ENCODE measurements around the gene C19orf85.
"Not testable (repeated sequence)": the region's sequence is repeated elsewhere in the genome, so short reads cannot be mapped to it uniquely, and the experiment has no call there.

C19orf85 gene

GRCh38 chr19:55457683-55458457, 6.7 kb downstream of the C19orf85 start:
- no peak for DNase-seq (ENCODE audit: low spot score)

- no peak for DNase-seq (ENCODE audit: low spot score)
Measured at GRCh38 chr19:55456347-55456746, 8.2 kb downstream of the C19orf85 start.

- no peak for DNase-seq (ENCODE audit: low spot score)
Measured at GRCh38 chr19:55455576-55456235, 8.8 kb downstream of the C19orf85 start.

GRCh38 chr19:55454787-55455243, 9.7 kb downstream of the C19orf85 start:
- DNase-seq (ENCODE audit: low spot score): peak; percentile 75

- DNase-seq (ENCODE audit: low spot score): no peak
Measured at GRCh38 chr19:55453511-55454260, 10.9 kb downstream of the C19orf85 start.

- DNase-seq (ENCODE audit: low spot score): peak; percentile 97
Measured at GRCh38 chr19:55452749-55453346, 11.7 kb downstream of the C19orf85 start.

GRCh38 chr19:55451965-55452748, 12.4 kb downstream of the C19orf85 start:
- peak; percentile 72 for DNase-seq (ENCODE audit: low spot score)

GRCh38 chr19:55451163-55451964, 13.2 kb downstream of the C19orf85 start:
- no peak for DNase-seq (ENCODE audit: low spot score)

GRCh38 chr19:55449469-55449868, 15.1 kb downstream of the C19orf85 start:
- DNase-seq (ENCODE audit: low spot score): no peak

- not testable (repeated sequence) for DNase-seq (ENCODE audit: low spot score)
Measured at GRCh38 chr19:55448175-55448490, 16.4 kb downstream of the C19orf85 start.

- DNase-seq (ENCODE audit: low spot score): no peak
Measured at GRCh38 chr19:55447421-55448174, 17.0 kb downstream of the C19orf85 start.

GRCh38 chr19:55446060-55446459, 18.5 kb downstream of the C19orf85 start:
- DNase-seq (ENCODE audit: low spot score): no peak

GRCh38 chr19:55444646-55445045, 19.9 kb downstream of the C19orf85 start:
- no peak for DNase-seq (ENCODE audit: low spot score)

GRCh38 chr19:55443824-55444480, 20.6 kb downstream of the C19orf85 start:
- no peak for DNase-seq (ENCODE audit: low spot score)

- DNase-seq (ENCODE audit: low spot score): no peak
Measured at GRCh38 chr19:55443045-55443823, 21.3 kb downstream of the C19orf85 start, which contains the start of gene SHISA7. Gene SHISA7, minus strand, starts transcription at chr19:55443300. Its CDS starts 437 bp downstream, at chr19:55442863.

GRCh38 chr19:55442372-55442961, 22.1 kb downstream of the C19orf85 start:
- no peak for DNase-seq (ENCODE audit: low spot score)

- no peak for DNase-seq (ENCODE audit: low spot score)
Measured at GRCh38 chr19:55441692-55442321, 22.7 kb downstream of the C19orf85 start.

GRCh38 chr19:55441319-55441691, 23.2 kb downstream of the C19orf85 start:
- DNase-seq (ENCODE audit: low spot score): no peak

All from putamen (tissue), 1 donor.